H1 (cell line): ENCODE measurements around the gene SPINK4.

Experiments
- CTCF ChIP-seq, 3 experiments: IDR thresholded peaks; 1 replicate in 2 of 3; 2 replicates in 1 of 3; pipeline versions ENCODE4 v1.5.1 to v1.6.1; 2011; ENCODE audit warnings: low read length in 3 of 3, mild to moderate bottlenecking in 3 of 3, inconsistent platforms in 2 of 3, low read depth in 1 of 3, moderate library complexity in 1 of 3; ENCODE audit not compliant: insufficient read depth in 1 of 3; ENCODE audit errors: control extremely low read depth in 1 of 3
- POLR2A ChIP-seq, 2 experiments: IDR thresholded peaks; 1 replicate in 1 of 2; 2 replicates in 1 of 2; pipeline ENCODE4 v1.6.1; 2011; ENCODE audit warnings: low read depth in 2 of 2, low read length in 2 of 2, mild to moderate bottlenecking in 2 of 2; ENCODE audit errors: control extremely low read depth in 1 of 2
- POLR2AphosphoS5 ChIP-seq: IDR thresholded peaks from 2 replicates; pipeline ENCODE4 v1.6.1; 2011; ENCODE audit warnings: low read depth, low read length
- RAD21 ChIP-seq, 2 experiments: IDR thresholded peaks in 1 of 2; conservative IDR thresholded peaks in 1 of 2; 2 replicates each; pipeline ENCODE4 v1.6.1; 2011; ENCODE audit warnings: low read depth in 2 of 2, low read length in 2 of 2, improper control_type of control experiment in 1 of 2, inconsistent platforms in 1 of 2, mild to moderate bottlenecking in 1 of 2, moderate library complexity in 1 of 2
- RFX5 ChIP-seq: IDR thresholded peaks from 2 replicates; pipeline ENCODE4 v1.6.1; 2011; ENCODE audit warnings: low read depth, low read length, improper control_type of control experiment, borderline replicate concordance

GRCh38 chr9:33193818-33194217, 46.1 kb upstream of the SPINK4 start:
- TF ChIP-seq CTCF (IDR thresholded peaks at IDR 0.05; ENCODE audit: control extremely low read depth in 1 of 3, insufficient read depth in 1 of 3, low read depth in 1 of 3, low read length in 3 of 3) (no peak), POLR2A (IDR thresholded peaks at IDR 0.05; ENCODE audit: control extremely low read depth in 1 of 2, low read depth in 2 of 2, low read length in 2 of 2) (no peak), POLR2AphosphoS5 (no peak), RAD21 (IDR thresholded peaks at IDR 0.05 in 1 of 2, conservative IDR thresholded peaks at IDR 0.05 in 1 of 2; ENCODE audit: low read depth in 2 of 2, low read length in 2 of 2) (no peak), RFX5 (no peak)
